Colonic mucosa (tissue), 4 donors: ENCODE data around the gene TIMM44. TPM values are rescaled to one million over a fixed set of nuclear protein-coding genes. Genes with fewer than 3 reads are reported as not detected.
"Not testable (repeated sequence)": the region's sequence is repeated elsewhere in the genome, so short reads cannot be mapped to it uniquely, and the experiment has no call there.

Experiments used
- DNase-seq: peaks from one replicate; pipeline ENCODE4 v3.0.0-alpha.2; 2020
- H3K27ac ChIP-seq: fragments of 200-600 bp; one replicate; pipeline ENCODE4 v1.8.0; 2021
- H3K27me3 ChIP-seq: fragments of 200-600 bp; one replicate; pipeline ENCODE4 v1.8.0; 2021
- H3K36me3 ChIP-seq: fragments of 200-600 bp; one replicate; pipeline ENCODE4 v1.8.0; 2021
- H3K4me1 ChIP-seq: fragments of 200-600 bp; one replicate; pipeline ENCODE4 v1.8.0; 2021; ENCODE audit warnings: mild to moderate bottlenecking
- H3K4me3 ChIP-seq: fragments of 200-600 bp; one replicate; pipeline ENCODE4 v1.8.0; 2021
- H3K9ac ChIP-seq, 2 donors: one replicate each; pipeline ENCODE4 v1.7.0; 2013; ENCODE audit warnings: control low read depth in 2 of 2, low read depth in 2 of 2, low read length in 2 of 2
- H3K9me3 ChIP-seq: fragments of 200-600 bp; one replicate; pipeline ENCODE4 v1.8.0; 2021
- intact Hi-C: fragments of 100-400 bp; cut with DNase I; formaldehyde crosslinking; loops from one replicate; pipeline ENCODE4 v1.14.1; 2022
- total RNA-seq, 2 donors: library from RNA; stranded (reverse); fragmentation: NEBNext Ultra II Directional in 1 of 2; extraction: Animal tissue kit (Norgen Biotek cat#: 25700) in 1 of 2; gene quantifications; one replicate each; pipeline ENCODE4 v1.2.1, GENCODE V29; 2021
- TF ChIP-seq, protein P1 (sequence below): fragments of 200-600 bp; IDR thresholded peaks from one replicate; pipeline ENCODE4 v1.8.0; 2022; ENCODE audit warnings: antibody characterized with exemption, mild to moderate bottlenecking
- donor health status: healthy.
- donor health status: DM: no; HTN: no; CAD: no.
- donor health status: DM: no; HTN: no; CAD: no.

Gene TIMM44
- total RNA-seq, 2 donors from 2014 or later = 50.8 to 118 TPM

DNA sequence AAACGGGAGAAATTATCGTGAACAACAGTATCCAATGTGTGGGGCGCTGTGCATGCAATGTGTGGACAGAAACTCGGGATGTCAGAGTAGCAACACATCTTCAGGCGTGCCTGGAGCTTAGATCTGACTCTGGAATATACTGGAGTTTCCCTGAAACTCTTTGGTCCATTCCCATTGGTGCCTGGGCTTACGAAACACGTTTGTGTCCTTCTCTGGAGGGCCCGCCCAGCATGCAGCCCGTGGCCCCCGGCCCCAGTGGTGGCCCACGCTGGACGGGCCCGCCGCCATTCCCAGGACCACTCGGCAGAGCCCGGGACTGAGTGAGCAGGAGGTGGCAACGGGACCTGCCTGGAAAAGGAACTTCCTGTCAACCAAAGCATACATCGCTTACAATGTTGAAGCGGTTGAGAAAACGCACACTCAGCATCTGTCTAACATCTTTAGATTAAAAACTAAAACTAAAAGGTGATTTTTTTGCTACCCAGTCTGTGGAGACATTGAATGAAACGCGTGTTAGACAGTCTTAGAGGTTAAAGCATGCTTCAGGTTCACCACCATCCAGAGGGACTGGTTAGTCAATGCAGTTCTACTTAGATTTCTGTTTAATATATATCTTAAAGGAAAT lies 19.3 kb upstream of the TIMM44 start:
- intact Hi-C loops = no loop called here
- Histone ChIP-seq H3K36me3 (peaks cover 12% of the 10 kb centered on the region), H3K4me1 (no peaks in the 10 kb centered on the region), H3K9ac (no peak overlapping the region), H3K27ac (no peak overlapping the region), H3K9me3 (no peaks in the 10 kb centered on the region), H3K4me3 (no peak overlapping the region), H3K27me3 (no peaks in the 10 kb centered on the region)
- DNase-seq = no peak
- TF ChIP-seq, protein P1, sequence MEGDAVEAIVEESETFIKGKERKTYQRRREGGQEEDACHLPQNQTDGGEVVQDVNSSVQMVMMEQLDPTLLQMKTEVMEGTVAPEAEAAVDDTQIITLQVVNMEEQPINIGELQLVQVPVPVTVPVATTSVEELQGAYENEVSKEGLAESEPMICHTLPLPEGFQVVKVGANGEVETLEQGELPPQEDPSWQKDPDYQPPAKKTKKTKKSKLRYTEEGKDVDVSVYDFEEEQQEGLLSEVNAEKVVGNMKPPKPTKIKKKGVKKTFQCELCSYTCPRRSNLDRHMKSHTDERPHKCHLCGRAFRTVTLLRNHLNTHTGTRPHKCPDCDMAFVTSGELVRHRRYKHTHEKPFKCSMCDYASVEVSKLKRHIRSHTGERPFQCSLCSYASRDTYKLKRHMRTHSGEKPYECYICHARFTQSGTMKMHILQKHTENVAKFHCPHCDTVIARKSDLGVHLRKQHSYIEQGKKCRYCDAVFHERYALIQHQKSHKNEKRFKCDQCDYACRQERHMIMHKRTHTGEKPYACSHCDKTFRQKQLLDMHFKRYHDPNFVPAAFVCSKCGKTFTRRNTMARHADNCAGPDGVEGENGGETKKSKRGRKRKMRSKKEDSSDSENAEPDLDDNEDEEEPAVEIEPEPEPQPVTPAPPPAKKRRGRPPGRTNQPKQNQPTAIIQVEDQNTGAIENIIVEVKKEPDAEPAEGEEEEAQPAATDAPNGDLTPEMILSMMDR = no peak

DNA sequence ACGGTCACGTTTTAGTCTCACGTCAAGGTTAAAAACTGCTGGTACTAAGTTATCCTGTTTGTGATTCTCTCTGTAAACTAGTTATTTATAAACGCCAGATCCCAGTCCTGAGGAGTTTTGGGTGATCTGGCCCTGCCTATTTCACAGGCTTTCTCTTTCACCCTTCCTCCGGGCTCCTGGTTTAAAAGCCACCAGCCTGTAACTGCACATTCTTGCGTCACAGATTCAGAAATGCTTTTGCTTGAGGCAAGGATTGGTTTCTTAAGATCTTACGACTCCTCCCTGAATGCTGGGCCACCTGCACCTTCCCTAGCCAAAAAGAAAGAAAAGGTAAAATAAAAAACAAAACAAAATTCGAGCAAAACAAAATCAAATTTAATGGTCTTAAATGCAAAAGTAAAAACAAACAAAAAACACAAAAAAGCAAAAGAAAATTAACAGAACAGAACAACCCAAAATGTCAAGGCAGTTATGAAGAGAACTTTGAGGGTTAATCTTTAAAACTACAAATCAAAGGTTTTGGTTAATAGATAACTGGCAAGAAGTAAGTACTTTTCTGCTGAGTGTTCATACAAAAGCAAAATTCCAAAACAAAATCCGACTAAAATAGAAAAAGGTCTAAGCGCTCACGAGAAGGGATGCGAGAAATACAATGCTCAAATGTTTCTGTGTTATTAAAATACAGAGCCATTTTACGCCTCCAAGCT lies 18.6 kb upstream of the TIMM44 start:
- Histone ChIP-seq H3K9ac (no peak overlapping the region), H3K9me3 (no peaks in the 10 kb centered on the region), H3K27ac (no peak overlapping the region), H3K4me1 (no peaks in the 10 kb centered on the region), H3K4me3 (no peak overlapping the region), H3K36me3 (peaks cover 8% of the 10 kb centered on the region), H3K27me3 (no peaks in the 10 kb centered on the region)
- TF ChIP-seq, protein P1 = no peak
- intact Hi-C loops = no loop called here
- no peak for DNase-seq

DNA sequence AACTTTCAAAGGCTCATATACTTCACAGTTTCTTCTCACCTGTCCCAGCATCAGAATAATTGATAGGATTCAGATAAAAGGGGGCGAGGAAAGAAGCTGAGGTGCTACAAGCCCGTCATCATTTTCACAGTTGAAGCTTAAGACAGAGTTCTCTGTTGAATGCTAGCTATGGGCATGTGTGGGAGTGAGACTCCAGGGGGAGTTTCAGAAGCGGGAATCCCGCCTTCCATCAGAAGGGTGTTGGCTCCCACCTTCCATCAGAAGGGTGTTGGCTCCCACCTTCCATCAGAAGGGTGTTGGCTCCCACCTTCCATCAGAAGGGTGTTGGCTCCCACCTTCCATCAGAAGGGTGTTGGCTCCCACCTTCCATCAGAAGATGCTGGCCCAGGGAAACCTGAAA lies 17.6 kb upstream of the TIMM44 start:
- H3K27me3 ChIP-seq, intact Hi-C loops, H3K9ac ChIP-seq, H3K27ac ChIP-seq, H3K4me1 ChIP-seq, H3K36me3 ChIP-seq, DNase-seq, H3K4me3 ChIP-seq, H3K9me3 ChIP-seq: not testable (repeated sequence)

DNA sequence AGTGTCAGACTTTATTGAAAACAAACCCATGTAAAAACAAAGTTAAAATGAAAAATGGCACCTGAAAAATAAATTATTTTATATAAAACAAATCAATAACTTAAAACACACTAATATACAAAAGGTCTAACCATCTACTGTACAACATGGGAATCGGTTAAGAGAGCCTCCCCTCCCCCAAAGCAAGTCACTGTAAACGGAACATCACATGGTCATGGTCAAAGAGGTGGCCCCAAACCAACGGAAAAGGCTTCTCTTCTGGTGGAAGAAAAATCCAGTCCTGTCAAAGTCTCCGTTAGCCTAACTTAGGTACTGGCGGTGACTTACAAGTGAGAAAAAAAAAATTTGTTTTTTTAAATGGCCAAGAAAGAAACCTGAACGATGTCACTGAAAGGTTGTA lies 15.7 kb upstream of the TIMM44 start:
- intact Hi-C loops = no loop called here

DNA sequence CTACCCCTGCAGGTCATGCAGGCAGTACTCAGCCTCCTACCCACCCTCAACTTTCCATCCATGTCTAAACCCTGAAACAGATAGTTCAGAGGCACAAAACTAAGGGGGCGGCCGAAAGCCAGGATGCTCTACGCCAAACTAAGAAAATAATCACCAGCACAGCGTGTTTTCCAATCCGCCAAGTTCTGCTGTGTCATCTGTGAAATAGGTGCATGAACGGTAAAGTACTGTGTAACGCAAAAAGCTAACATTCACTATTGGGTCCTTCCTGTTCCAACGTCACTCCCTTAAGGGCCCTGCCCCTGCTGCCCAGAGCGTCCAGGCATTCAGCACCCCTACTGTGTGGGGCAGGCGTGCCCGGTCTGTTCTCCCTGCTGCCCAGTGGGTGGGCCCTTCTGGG lies 12.2 kb upstream of the TIMM44 start:
- intact Hi-C loops = no loop called here
- Histone ChIP-seq H3K36me3 (no peaks in the 10 kb centered on the region), H3K4me1 (no peaks in the 10 kb centered on the region), H3K4me3 (no peak overlapping the region), H3K9ac (no peak overlapping the region), H3K27me3 (no peaks in the 10 kb centered on the region), H3K9me3 (no peaks in the 10 kb centered on the region), H3K27ac (no peak overlapping the region)
- TF ChIP-seq, protein P1 = no peak
- DNase-seq = no peak

More for the DNA sequence above, 15.7 kb upstream of the TIMM44 start:
- DNase-seq = no peak
- Histone ChIP-seq H3K36me3 (no peaks in the 10 kb centered on the region), H3K9me3 (no peaks in the 10 kb centered on the region), H3K9ac (no peak overlapping the region), H3K27me3 (no peaks in the 10 kb centered on the region), H3K4me3 (no peak overlapping the region), H3K27ac (no peak overlapping the region), H3K4me1 (no peaks in the 10 kb centered on the region)
- TF ChIP-seq, protein P1 = no peak

DNA sequence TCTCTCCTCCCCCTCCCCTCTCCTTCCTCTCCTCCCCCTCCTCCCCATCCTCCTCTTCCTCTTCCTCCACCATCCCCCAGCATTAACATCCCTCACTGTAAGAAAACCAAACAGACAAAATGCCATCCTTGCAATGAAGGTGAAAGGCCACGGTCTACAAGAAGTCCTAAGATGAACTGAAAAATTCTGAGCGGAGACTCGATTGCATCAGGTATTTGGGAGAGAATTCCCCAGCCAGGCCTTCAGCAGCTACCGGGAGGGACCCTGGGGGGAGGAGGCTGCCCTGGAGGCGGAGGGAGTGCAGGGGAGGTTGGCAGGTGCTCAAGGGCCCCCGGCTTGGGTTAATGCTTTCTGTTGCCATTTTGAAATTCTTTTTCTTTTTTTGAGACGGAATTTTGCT lies 10.1 kb upstream of the TIMM44 start:
- TF ChIP-seq, protein P1 = no peak
- Histone ChIP-seq H3K9ac (no peak overlapping the region), H3K27ac (no peak overlapping the region), H3K9me3 (no peaks in the 10 kb centered on the region), H3K4me3 (no peak overlapping the region), H3K4me1 (no peaks in the 10 kb centered on the region), H3K36me3 (no peaks in the 10 kb centered on the region), H3K27me3 (no peaks in the 10 kb centered on the region)
- no peak for DNase-seq
- intact Hi-C loops = no loop called here
